GM11168 (cell line): ENCODE measurements around the gene EFHD2.

ENCODE experiments used
- in situ Hi-C: fragments of 300-500 bp; cut with MboI; formaldehyde crosslinking; loops from one replicate; pipeline ENCODE4 v1.12.0; 2022; ENCODE audit warnings: low sequenced_read_pairs; ENCODE audit not compliant: unreplicated experiment

EFHD2 gene

GRCh38 chr1:15410223-15410883 is 665 bp downstream of the EFHD2 start:
- in situ Hi-C loops: loop anchor here (10.0 kb wide), 1 partner anchor 66 kb away; no protein-coding TSS in a partner anchor

DNA sequence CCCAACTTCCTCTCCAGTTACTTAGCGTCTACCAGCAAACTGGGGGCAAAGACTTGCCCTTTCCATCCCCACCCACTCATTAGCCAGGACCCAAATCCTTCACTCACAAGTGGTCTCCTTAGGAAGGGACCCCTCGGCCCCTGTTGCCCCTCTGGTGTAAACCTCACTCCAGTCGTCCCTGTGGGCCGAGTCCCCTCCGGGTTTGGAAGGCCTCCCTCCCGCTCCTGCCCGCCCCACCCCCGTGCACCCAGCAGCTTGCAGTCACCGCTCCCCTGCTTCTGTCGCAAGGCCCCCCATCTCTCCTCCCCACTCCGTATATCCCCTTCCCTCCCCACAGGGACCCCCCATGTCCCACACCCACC is 1.2 kb downstream of the EFHD2 start:
- in situ Hi-C loops: loop anchor here (10.0 kb wide), 1 partner anchor 66 kb away; no protein-coding TSS in a partner anchor

GRCh38 chr1:15411593-15412137 is 2.0 kb downstream of the EFHD2 start:
- in situ Hi-C loops: loop anchor here (10.0 kb wide), 1 partner anchor 67 kb away; no protein-coding TSS in a partner anchor

GRCh38 chr1:15412175-15412800 is 2.6 kb downstream of the EFHD2 start:
- in situ Hi-C loops: loop anchor here (10.0 kb wide), 1 partner anchor 67 kb away; no protein-coding TSS in a partner anchor

- in situ Hi-C loops: loop anchor here (10.0 kb wide), 1 partner anchor 68 kb away; no protein-coding TSS in a partner anchor
Observed at GRCh38 chr1:15412843-15413242, 3.2 kb downstream of the EFHD2 start.

DNA sequence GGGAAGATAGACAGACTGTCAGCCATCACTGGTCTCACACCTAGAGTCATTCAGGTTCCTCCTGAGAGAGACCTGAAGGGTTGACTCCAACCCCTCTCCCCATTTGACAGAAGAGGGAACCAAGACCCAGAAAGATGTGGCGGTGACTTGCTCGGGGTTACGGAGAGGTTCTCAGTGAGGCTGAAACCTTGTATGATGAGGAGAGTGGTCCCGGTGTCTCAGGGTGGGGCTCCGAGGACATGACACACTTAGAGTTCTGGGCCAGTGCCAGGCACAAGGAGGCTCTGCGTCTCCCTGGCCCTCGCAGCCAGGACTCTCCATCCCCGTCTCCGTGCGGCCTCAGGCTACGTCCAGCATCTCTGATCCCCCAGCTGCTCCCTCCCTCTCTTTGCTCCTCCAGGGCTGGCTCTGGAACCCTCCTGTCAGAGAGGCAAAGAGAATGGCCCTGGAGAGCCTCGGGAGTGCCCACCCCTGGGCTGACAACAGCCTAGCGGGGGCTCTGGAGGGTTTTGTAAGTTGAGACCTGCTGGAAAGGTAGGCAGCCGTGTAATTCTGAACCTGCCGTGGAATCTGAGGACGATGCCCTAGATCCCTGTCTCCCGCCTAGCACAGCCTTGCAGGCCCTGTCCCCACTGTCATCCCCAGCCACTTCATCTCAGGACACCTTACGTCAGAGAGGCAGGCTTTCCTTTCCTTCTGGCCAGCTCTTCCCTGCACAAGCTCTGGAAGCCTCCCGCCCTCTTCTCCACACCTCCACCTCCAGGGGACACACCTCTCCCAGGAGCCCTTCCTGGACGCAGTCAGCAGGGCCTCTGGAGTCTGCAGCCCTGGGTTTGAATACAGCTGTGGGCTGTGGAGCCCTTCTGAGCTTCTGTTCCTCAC is 4.1 kb downstream of the EFHD2 start:
- in situ Hi-C loops: loop anchor here (10.0 kb wide), 1 partner anchor 69 kb away; no protein-coding TSS in a partner anchor

- in situ Hi-C loops: loop anchor here (10.0 kb wide), 1 partner anchor 70 kb away; no protein-coding TSS in a partner anchor
Observed at GRCh38 chr1:15414445-15414983, 4.8 kb downstream of the EFHD2 start.

- in situ Hi-C loops: loop anchor here (10.0 kb wide), 1 partner anchor 72 kb away; no protein-coding TSS in a partner anchor
Observed at GRCh38 chr1:15417059-15417934, 7.6 kb downstream of the EFHD2 start.

DNA sequence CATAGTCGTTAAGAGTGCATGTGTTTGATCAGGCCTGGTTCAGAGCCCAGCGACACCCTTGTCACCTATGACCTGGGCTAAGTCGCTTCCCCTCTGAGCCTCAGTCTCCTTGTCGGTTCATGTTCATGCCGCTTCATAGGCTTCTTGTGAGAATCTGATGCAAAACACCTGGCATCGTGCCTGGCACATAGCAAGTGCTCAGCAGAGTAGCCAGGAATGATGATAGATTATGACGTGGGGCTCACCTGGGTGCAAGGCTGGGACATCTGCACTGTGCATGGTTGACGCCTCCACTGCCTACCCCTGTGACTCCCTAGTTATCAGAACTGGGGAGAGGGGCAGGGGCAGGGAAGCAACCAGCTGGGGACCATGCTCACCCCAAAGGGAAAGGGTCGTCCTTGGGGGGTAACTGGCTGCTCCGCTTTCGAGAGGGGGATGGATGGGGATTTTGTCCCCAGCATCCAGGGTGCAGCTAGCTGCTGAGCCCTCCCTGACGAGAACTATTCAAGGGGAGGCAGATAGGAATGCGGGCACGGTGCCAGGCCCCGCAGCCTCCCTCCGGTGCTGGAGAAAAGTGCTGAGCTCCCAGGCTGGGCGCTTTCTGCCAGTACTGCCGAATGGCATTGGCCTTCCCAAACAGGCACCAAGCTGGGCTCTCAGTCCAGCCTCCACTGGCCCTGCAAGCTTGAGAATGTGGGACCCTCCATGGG is 9.3 kb downstream of the EFHD2 start:
- in situ Hi-C loops: loop anchor here (10.0 kb wide), 1 partner anchor 74 kb away; no protein-coding TSS in a partner anchor

- in situ Hi-C loops: no loop called here
Observed at GRCh38 chr1:15420853-15421465, 11.3 kb downstream of the EFHD2 start.

- in situ Hi-C loops: no loop called here
Observed at GRCh38 chr1:15422871-15423270, 13.2 kb downstream of the EFHD2 start.

DNA sequence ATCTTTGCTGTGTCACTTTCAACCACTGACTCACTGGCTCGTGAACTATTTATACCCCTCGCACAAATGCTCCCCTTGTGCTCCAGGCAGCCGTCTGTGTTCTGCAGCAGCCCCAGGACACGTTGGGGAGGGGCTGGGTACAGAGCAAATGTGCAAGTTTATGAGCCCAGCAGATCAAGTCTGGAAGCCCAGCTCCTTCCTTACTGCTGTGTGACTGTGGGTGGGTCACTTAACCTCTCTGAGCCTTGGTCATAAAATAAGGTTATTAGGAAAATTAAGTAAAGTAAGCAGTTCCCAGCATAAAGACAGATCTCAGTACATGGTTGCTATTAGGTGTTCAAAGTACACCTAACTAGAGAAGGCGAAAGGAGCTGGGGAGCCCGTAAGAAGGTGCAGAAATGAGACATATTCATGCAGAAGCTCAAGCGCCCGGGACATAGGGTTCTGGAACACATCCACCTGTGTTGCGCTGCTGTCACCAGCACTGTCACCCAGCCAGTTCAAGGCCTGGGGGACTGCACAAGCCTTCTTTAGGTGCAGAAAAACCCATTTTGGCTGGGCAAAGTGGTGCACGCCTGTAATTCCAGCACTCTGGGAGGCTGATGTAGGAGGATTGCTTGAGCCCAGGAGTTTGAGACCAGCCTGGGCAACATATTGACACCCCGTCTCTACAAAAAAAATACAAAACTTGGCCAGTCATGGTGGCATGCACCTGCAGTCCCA is 13.8 kb downstream of the EFHD2 start:
- in situ Hi-C loops: no loop called here

GRCh38 chr1:15424146-15424667 is 14.5 kb downstream of the EFHD2 start:
- in situ Hi-C loops: no loop called here

DNA sequence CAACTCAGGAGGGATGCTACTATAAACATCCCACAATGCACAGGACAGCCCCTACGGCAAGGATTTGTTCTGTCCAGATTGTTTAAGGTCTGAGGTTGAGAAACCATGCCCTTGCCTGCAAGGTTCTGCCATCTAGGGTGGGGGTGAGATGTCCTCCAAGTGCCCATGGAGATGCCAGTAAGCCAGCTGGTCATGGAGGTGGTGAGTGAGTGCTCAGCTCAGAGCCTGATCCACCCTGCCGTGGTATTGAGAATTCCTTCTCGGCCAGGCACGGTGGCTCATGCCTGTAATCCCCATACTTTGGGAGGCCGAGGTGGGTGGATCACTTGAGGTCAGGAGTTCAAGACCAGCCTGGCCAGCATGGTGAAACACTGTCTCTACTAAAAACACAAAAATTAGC is 15.3 kb downstream of the EFHD2 start:
- in situ Hi-C loops: loop anchor here (5.0 to 25.0 kb wide), 2 partner anchors 98 to 288 kb away; no protein-coding TSS in a partner anchor

DNA sequence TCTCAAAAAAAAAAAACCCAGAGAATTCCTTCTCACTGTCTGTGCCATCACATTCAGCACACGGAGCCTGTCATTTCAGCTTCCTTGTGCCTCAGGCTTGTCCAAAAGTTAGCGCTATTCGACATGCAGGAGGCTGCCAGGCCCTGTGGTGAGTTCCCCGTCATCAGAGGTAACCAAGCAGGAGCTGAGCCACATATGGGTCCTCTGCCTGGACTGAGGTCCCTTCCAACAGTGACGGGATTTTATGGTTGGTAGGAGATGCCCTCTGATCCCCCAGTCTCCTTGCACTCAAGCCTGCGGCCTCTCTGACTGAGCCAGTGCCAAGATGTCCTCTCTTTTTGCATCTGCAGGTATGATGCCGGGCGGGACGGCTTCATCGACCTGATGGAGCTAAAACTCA is 15.8 kb downstream of the EFHD2 start:
- in situ Hi-C loops: loop anchor here (5.0 to 25.0 kb wide), 2 partner anchors 98 to 288 kb away; no protein-coding TSS in a partner anchor

- in situ Hi-C loops: loop anchor here (5.0 to 25.0 kb wide), 2 partner anchors 99 to 289 kb away; no protein-coding TSS in a partner anchor
Observed at GRCh38 chr1:15425958-15426357, 16.3 kb downstream of the EFHD2 start.
